Retinal pigment epithelial cell (primary cell): Measurements from ENCODE around the gene DSCAML1.

ENCODE experiments used
- DNase-seq: peaks from one replicate; pipeline ENCODE4 v3.0.0-alpha.2; 2010; ENCODE audit warnings: low read depth
- H3K4me3 ChIP-seq: 2 replicates; pipeline ENCODE4 v1.5.1; 2011; ENCODE audit warnings: mild to moderate bottlenecking, low read length, control low read depth, moderate library complexity
- CTCF ChIP-seq: conservative IDR thresholded peaks from 2 replicates; pipeline ENCODE4 v1.5.1; 2011; ENCODE audit warnings: low read depth, low read length, control low read depth, inconsistent platforms

The DSCAML1 gene

GRCh38 chr11:117673602-117674001 lies 123.4 kb downstream of the DSCAML1 start:
- no peak for DNase-seq
- no peak overlapping the region for H3K4me3 ChIP-seq
- no peak for TF ChIP-seq CTCF

GRCh38 chr11:117671370-117671769 lies 125.6 kb downstream of the DSCAML1 start:
- DNase-seq: no peak
- TF ChIP-seq CTCF: no peak
- no peak overlapping the region for H3K4me3 ChIP-seq

- no peak overlapping the region for H3K4me3 ChIP-seq
- TF ChIP-seq CTCF: no peak
- DNase-seq: no peak
These were observed 126.1 kb downstream of the DSCAML1 start for GRCh38 chr11:117670924-117671323.

GRCh38 chr11:117670443-117670842 lies 126.6 kb downstream of the DSCAML1 start:
- DNase-seq: no peak
- TF ChIP-seq CTCF: no peak
- no peak overlapping the region for H3K4me3 ChIP-seq

GRCh38 chr11:117669616-117670015 lies 127.4 kb downstream of the DSCAML1 start:
- H3K4me3 ChIP-seq: no peak overlapping the region
- no peak for DNase-seq
- no peak for TF ChIP-seq CTCF

- DNase-seq: no peak
- no peak for TF ChIP-seq CTCF
- no peak overlapping the region for H3K4me3 ChIP-seq
These were observed 128.0 kb downstream of the DSCAML1 start for GRCh38 chr11:117669062-117669461.

DNA sequence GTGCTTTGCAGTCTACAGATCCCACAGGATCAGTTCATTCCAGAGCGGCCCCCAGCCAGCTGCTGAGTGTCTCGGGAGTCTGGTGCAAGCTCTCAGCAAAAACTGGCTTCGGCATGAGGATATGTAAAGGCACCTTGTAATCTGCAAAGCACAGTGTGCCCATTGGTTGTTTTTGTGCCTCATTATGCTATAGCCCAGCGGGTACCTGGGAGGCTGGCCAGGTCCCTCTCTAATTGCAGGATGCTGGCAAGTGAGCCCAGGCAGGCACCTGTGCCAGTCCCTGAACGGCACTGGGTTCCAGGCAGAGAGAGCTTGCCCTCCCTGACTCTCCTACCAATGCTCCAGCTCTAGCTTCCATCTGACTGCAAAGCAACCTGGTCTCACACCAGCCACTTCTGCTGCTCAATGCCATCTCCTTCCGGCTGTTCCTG lies 128.7 kb downstream of the DSCAML1 start:
- no peak overlapping the region for H3K4me3 ChIP-seq
- no peak for TF ChIP-seq CTCF
- DNase-seq: no peak
